ENCODE results near the gene ZNF526.

ZNF526 gene

GRCh38 chr19:42267644-42268141, 47.6 kb downstream of the ZNF526 start:
- DNase-seq (ENCODE audit: low read depth): no peak

GRCh38 chr19:42268142-42268703, 48.1 kb downstream of the ZNF526 start:
- peak; percentile 95 for DNase-seq (ENCODE audit: low read depth)

- peak; percentile 98 for DNase-seq (ENCODE audit: low read depth)
Observed at GRCh38 chr19:42268704-42269477, 48.8 kb downstream of the ZNF526 start, which contains the start of gene CIC. TSS of gene CIC (plus strand) at chr19:42269252. CDS start at chr19:42271784, 2,532 bp downstream.

- no peak for DNase-seq (ENCODE audit: low read depth)
Observed at GRCh38 chr19:42269478-42270345, 49.6 kb downstream of the ZNF526 start.

- peak; percentile 42 for DNase-seq (ENCODE audit: low read depth)
Observed at GRCh38 chr19:42270346-42271044, 50.4 kb downstream of the ZNF526 start.

GRCh38 chr19:42271045-42271419, 50.9 kb downstream of the ZNF526 start:
- no peak for DNase-seq (ENCODE audit: low read depth)

GRCh38 chr19:42271861-42272534, 51.9 kb downstream of the ZNF526 start:
- DNase-seq (ENCODE audit: low read depth): no peak

GRCh38 chr19:42272535-42272897, 52.4 kb downstream of the ZNF526 start:
- no peak for DNase-seq (ENCODE audit: low read depth)

- no peak for DNase-seq (ENCODE audit: low read depth)
Observed at GRCh38 chr19:42272989-42273406, 52.9 kb downstream of the ZNF526 start.

GRCh38 chr19:42273407-42274064, 53.4 kb downstream of the ZNF526 start:
- no peak for DNase-seq (ENCODE audit: low read depth)

GRCh38 chr19:42274065-42274682, 54.1 kb downstream of the ZNF526 start:
- DNase-seq (ENCODE audit: low read depth): no peak

- DNase-seq (ENCODE audit: low read depth): no peak
Observed at GRCh38 chr19:42275103-42275502, 55.0 kb downstream of the ZNF526 start.

GRCh38 chr19:42275517-42275916, 55.4 kb downstream of the ZNF526 start:
- DNase-seq (ENCODE audit: low read depth): no peak

GRCh38 chr19:42276284-42276683, 56.2 kb downstream of the ZNF526 start:
- no peak for DNase-seq (ENCODE audit: low read depth)

- DNase-seq (ENCODE audit: low read depth): no peak
Observed at GRCh38 chr19:42276821-42277220, 56.7 kb downstream of the ZNF526 start.
